K562 (cell line): ENCODE results near the gene SLC34A3. TPM values are rescaled to one million over a fixed set of nuclear protein-coding genes. Genes with fewer than 3 reads are reported as not detected.

ENCODE experiments used
- CBX2 ChIP-seq: fragments of 200-600 bp; sonication (generic); IDR thresholded peaks from one replicate; pipeline ENCODE4 v1.6.1; 2012; ENCODE audit warnings: mild to moderate bottlenecking, low read length, inconsistent platforms; ENCODE audit not compliant: insufficient read depth, poor library complexity, severe bottlenecking
- CHCHD3 ChIP-seq: fragments of 250-450 bp; sonication (Bioruptor Pico); IDR thresholded peaks from 2 replicates; pipeline ENCODE4 v2.1.2; 2022; ENCODE audit warnings: mild to moderate bottlenecking
- FOS ChIP-seq: IDR thresholded peaks from 3 replicates; pipeline ENCODE4 v1.6.1; 2011; ENCODE audit not compliant: insufficient read length; ENCODE audit errors: extremely low read depth
- FOXP1 ChIP-seq: sonication (generic); formaldehyde crosslinking; IDR thresholded peaks from 2 replicates; pipeline ENCODE4 v1.8.0; 2022; ENCODE audit warnings: mild to moderate bottlenecking, missing genetic modification reagents
- HNRNPUL1 ChIP-seq: fragments of 200-400 bp; formaldehyde crosslinking; IDR thresholded peaks from 2 replicates; pipeline ENCODE4 v1.6.1; 2017; ENCODE audit warnings: low read length
- NR2C2 ChIP-seq, 2 experiments: fragments of 200-800 bp in 1 of 2; sonication (Bioruptor generic) in 1 of 2; sonication (generic) in 1 of 2; formaldehyde crosslinking in 1 of 2; IDR thresholded peaks; 2 replicates each; pipeline versions ENCODE4 v1.6.1 to v1.8.0; 2016 to 2022; ENCODE audit warnings: mild to moderate bottlenecking in 1 of 2, missing compliant biosample characterization in 1 of 2, missing genetic modification characterization in 1 of 2, missing genetic modification reagents in 1 of 2
- NRF1 ChIP-seq, 2 experiments: fragments of 450-650 bp; IDR thresholded peaks in 1 of 2; conservative IDR thresholded peaks in 1 of 2; 2 replicates each; pipeline ENCODE4 v1.6.1; 2014; ENCODE audit warnings: mild to moderate bottlenecking in 2 of 2
- PATZ1 ChIP-seq: fragments of 250-450 bp; sonication (Bioruptor Pico); IDR thresholded peaks from 2 replicates; pipeline ENCODE4 v1.5.0; 2020; ENCODE audit warnings: mild to moderate bottlenecking, borderline replicate concordance
- RAD21 ChIP-seq, 2 experiments: fragments of 250-450 bp in 1 of 2; fragments of 450-650 bp in 1 of 2; sonication (Bioruptor Pico) in 1 of 2; formaldehyde crosslinking in 1 of 2; IDR thresholded peaks in 1 of 2; conservative IDR thresholded peaks in 1 of 2; 2 replicates each; pipeline versions ENCODE4 v1.4.0 to v1.8.0; 2020 to 2022; ENCODE audit warnings: mild to moderate bottlenecking in 2 of 2, moderate library complexity in 1 of 2
- RCOR1 ChIP-seq, 2 experiments: IDR thresholded peaks; 2 replicates each; pipeline ENCODE4 v1.6.1; 2012; ENCODE audit warnings: low read depth in 2 of 2, low read length in 2 of 2, borderline replicate concordance in 1 of 2, improper control_type of control experiment in 1 of 2
- SAP30 ChIP-seq: fragments of 200-600 bp; sonication (generic); IDR thresholded peaks from 2 replicates; pipeline ENCODE4 v1.6.1; 2012; ENCODE audit warnings: borderline replicate concordance, low read depth, mild to moderate bottlenecking, moderate library complexity, low read length, control low read depth, inconsistent platforms; ENCODE audit not compliant: insufficient read depth, poor library complexity, severe bottlenecking
- SIN3A ChIP-seq, 2 experiments: fragments of 150-350 bp in 1 of 2; IDR thresholded peaks; 2 replicates each; pipeline ENCODE4 v1.6.1; 2011 to 2016; ENCODE audit warnings: borderline replicate concordance in 2 of 2, low read depth in 2 of 2, low read length in 2 of 2, mild to moderate bottlenecking in 2 of 2, moderate library complexity in 2 of 2; ENCODE audit not compliant: control insufficient read depth in 1 of 2
- TAF1 ChIP-seq: IDR thresholded peaks from 2 replicates; pipeline ENCODE4 v1.6.1; 2011; ENCODE audit warnings: mild to moderate bottlenecking, low read length, moderate library complexity; ENCODE audit not compliant: insufficient read depth, control insufficient read depth, severe bottlenecking; ENCODE audit errors: extremely low read depth
- TAF9B ChIP-seq: fragments of 450-650 bp; IDR thresholded peaks from 2 replicates; pipeline ENCODE4 v1.6.1; 2018; ENCODE audit warnings: mild to moderate bottlenecking; ENCODE audit not compliant: partially characterized antibody
- TCF7 ChIP-seq: sonication (generic); IDR thresholded peaks from 2 replicates; pipeline ENCODE4 v1.6.1; 2016; ENCODE audit warnings: antibody characterized with exemption, borderline replicate concordance
- ZNF184 ChIP-seq: sonication (generic); formaldehyde crosslinking; IDR thresholded peaks from 2 replicates; pipeline ENCODE4 v1.5.0; 2020; ENCODE audit warnings: missing genetic modification reagents
- ZNF280A ChIP-seq: fragments of 450-650 bp; IDR thresholded peaks from 2 replicates; pipeline ENCODE4 v1.6.1; 2018; ENCODE audit warnings: mild to moderate bottlenecking, low read depth; ENCODE audit not compliant: partially characterized antibody
- ZNF511 ChIP-seq: sonication (generic); formaldehyde crosslinking; IDR thresholded peaks from 2 replicates; pipeline ENCODE4 v1.8.0; 2022; ENCODE audit warnings: mild to moderate bottlenecking, missing genetic modification reagents
- polyA plus RNA-seq, 8 experiments: library from polyadenylated mRNA; depleted of rRNA in 4 of 8; stranded (reverse) in 5 of 8; unstranded in 3 of 8; fragments of >200 nt; fragmentation: Nextera tagmentation in 2 of 8; fragmentation: Illumina TruSeq in 1 of 8; extraction: Ambion mirVana in 2 of 8; extraction: Trizol in 1 of 8; gene quantifications; 2 replicates each; pipeline versions ENCODE4 v1.2.1 to v1.2.3, GENCODE V29; 2011 to 2014; ENCODE audit warnings: inconsistent platforms in 1 of 8, missing spikeins in 1 of 8
- total RNA-seq, 7 experiments: library from RNA; depleted of rRNA in 6 of 7; stranded (reverse); fragments of >200 nt in 6 of 7; fragmentation: Illumina TruSeq in 2 of 7; extraction: Trizol in 2 of 7; gene quantifications; 2 replicates each; pipeline versions ENCODE4 v1.2.1 to v1.2.3, GENCODE V29; 2011 to 2021; ENCODE audit warnings: low replicate concordance in 1 of 7

Gene SLC34A3
- total and polyA plus RNA-seq, 9 of the 15 experiments (the other 6 are each of a cell fraction or from before 2014, with no cell fraction given) = not detected

GRCh38 chr9:137240841-137241489 lies 10.3 kb downstream of the SLC34A3 start, which contains the start of gene TUBB4B (continued):
- 0 out of 4 replicates have a peak, but pooled peaks of 1 of the 2 experiments have one; percentile 4 for TF ChIP-seq RAD21 (CRISPR knock-in tag; conservative IDR thresholded peaks at IDR 0.05 in 1 of 2, IDR thresholded peaks at IDR 0.05 in 1 of 2)
- 0 out of 2 replicates have a peak, but pooled peaks have one; percentile 74 for TF ChIP-seq CHCHD3 (CRISPR knock-in tag)
- peak; percentile 93 to 95 for TF ChIP-seq NRF1 (conservative IDR thresholded peaks at IDR 0.05 in 1 of 2, IDR thresholded peaks at IDR 0.05 in 1 of 2)
- no peak for TF ChIP-seq ZNF280A
- TF ChIP-seq TAF1 = peak; percentile 99
- peak; percentile 100 for TF ChIP-seq FOS
- no peak for TF ChIP-seq TAF9B
- peak in 1 of 2 experiments; percentile 70; a peak in 1 of 4 replicates for TF ChIP-seq SIN3A (IDR thresholded peaks at IDR 0.05; ENCODE audit: borderline replicate concordance in 2 of 2, control insufficient read depth in 1 of 2, low read depth in 2 of 2, low read length in 2 of 2)
- TF ChIP-seq TCF7 = peak; percentile 26; the same call in 1 of the 2 replicates
- 0 out of 4 replicates have a peak, but pooled peaks of 1 of the 2 experiments have one; percentile 31 for TF ChIP-seq RCOR1 (IDR thresholded peaks at IDR 0.05; ENCODE audit: borderline replicate concordance in 1 of 2, low read depth in 2 of 2, low read length in 2 of 2)
- TF ChIP-seq CBX2 = no peak
- no peak for TF ChIP-seq ZNF184 (CRISPR knock-in tag)
- TF ChIP-seq PATZ1 (CRISPR knock-in tag) = no peak
- TF ChIP-seq SAP30 = peak; percentile 6
- no peak for TF ChIP-seq HNRNPUL1
- TF ChIP-seq FOXP1 (CRISPR knock-in tag) = peak; percentile 83
- peak; percentile 76; the same call in 1 of the 2 replicates for TF ChIP-seq NR2C2 (CRISPR knock-in tag; IDR thresholded peaks at IDR 0.05)
- TF ChIP-seq NR2C2 (tag; IDR thresholded peaks at IDR 0.05) = peak; percentile 43; the same call in 1 of the 2 replicates
- TF ChIP-seq ZNF511 (CRISPR knock-in tag) = peak; percentile 79
